Upper lobe of right lung (tissue), 1 donor: ENCODE measurements around the gene PDIA3. TPM values are rescaled to one million over a fixed set of nuclear protein-coding genes. Genes with fewer than 3 reads are reported as not detected.
"Not testable (repeated sequence)": the region's sequence is repeated elsewhere in the genome, so short reads cannot be mapped to it uniquely, and the experiment has no call there.

Experiments used
- ATAC-seq: fragments of 200-7000 bp; cut with Tn5 transposase; one replicate; pipeline ENCODE4 v1.9.1; 2020; ENCODE audit warnings: mild to moderate bottlenecking, moderate library complexity
- DNase-seq: peaks from one replicate; pipeline ENCODE4 v3.0.0-alpha.2; 2020
- H3K27ac ChIP-seq: fragments of 200-600 bp; one replicate; pipeline ENCODE4 v1.8.0; 2022
- H3K27me3 ChIP-seq: fragments of 200-600 bp; one replicate; pipeline ENCODE4 v1.8.0; 2022; ENCODE audit warnings: mild to moderate bottlenecking
- H3K36me3 ChIP-seq: fragments of 200-600 bp; one replicate; pipeline ENCODE4 v1.8.0; 2022
- H3K4me1 ChIP-seq: fragments of 200-600 bp; one replicate; pipeline ENCODE4 v1.8.0; 2022
- H3K4me3 ChIP-seq: fragments of 200-600 bp; one replicate; pipeline ENCODE4 v1.8.0; 2022; ENCODE audit warnings: mild to moderate bottlenecking
- H3K9me3 ChIP-seq: fragments of 200-600 bp; one replicate; pipeline ENCODE4 v1.8.0; 2022
- CTCF ChIP-seq: fragments of 200-600 bp; IDR thresholded peaks from one replicate; pipeline ENCODE4 v1.8.0; 2022; ENCODE audit warnings: antibody characterized with exemption
- intact Hi-C: fragments of 100-400 bp; cut with DNase I; formaldehyde crosslinking; loops from one replicate; pipeline ENCODE4 v1.11.0; 2022
- total RNA-seq: library from RNA; stranded (reverse); fragmentation: NEBNext Ultra II Directional; extraction: Animal tissue kit (Norgen Biotek cat#: 25700); gene quantifications from one replicate; pipeline ENCODE4 v1.2.1, GENCODE V29; 2021
- donor health status: DM: no; HTN: yes; CAD: no; lungs with severe emphysema.

The PDIA3 gene
- total RNA-seq, 1 donor from 2014 or later: 382 TPM

- no peaks in the 10 kb centered on the region for H3K36me3 ChIP-seq
- no peaks in the 10 kb centered on the region for H3K9me3 ChIP-seq
- H3K4me3 ChIP-seq: no peak overlapping the region
- no peaks in the 10 kb centered on the region for H3K27me3 ChIP-seq
- no peak for TF ChIP-seq CTCF
- no peaks in the 10 kb centered on the region for H3K4me1 ChIP-seq
- no peak for ATAC-seq
- intact Hi-C loops: no loop called here
- DNase-seq: no peak
- H3K27ac ChIP-seq: no peak overlapping the region
These were observed 10.8 kb upstream of the PDIA3 start for GRCh38 chr15:43735416-43735815.

- peak; percentile 55 for ATAC-seq
- not testable (repeated sequence) for H3K27me3 ChIP-seq, DNase-seq
These were observed 668 bp downstream of the PDIA3 start for GRCh38 chr15:43746903-43747309.

GRCh38 chr15:43748376-43748775, 2.1 kb downstream of the PDIA3 start:
- peak overlapping the region; percentile 86 for H3K4me3 ChIP-seq
- no peak for ATAC-seq
- no peak for DNase-seq

More at GRCh38 chr15:43746903-43747309, 668 bp downstream of the PDIA3 start:
- intact Hi-C loops, H3K9me3 ChIP-seq: not testable (repeated sequence)
- H3K27ac ChIP-seq: peak overlapping the region; percentile 96
- peaks cover 44% of the 10 kb centered on the region for H3K4me1 ChIP-seq
- H3K36me3 ChIP-seq: peaks cover 12% of the 10 kb centered on the region
- H3K4me3 ChIP-seq: peak overlapping the region; percentile 86

GRCh38 chr15:43749690-43750345, 3.6 kb downstream of the PDIA3 start:
- Histone ChIP-seq H3K9me3 (no peaks in the 10 kb centered on the region), H3K27me3 (no peaks in the 10 kb centered on the region), H3K4me3 (peak overlapping the region; percentile 37), H3K4me1 (peaks cover 48% of the 10 kb centered on the region), H3K36me3 (peaks cover 37% of the 10 kb centered on the region), H3K27ac (peak overlapping the region; percentile 30)
- TF ChIP-seq CTCF: no peak
- intact Hi-C loops: no loop called here
- DNase-seq (no peak), ATAC-seq (no peak)

More at GRCh38 chr15:43748376-43748775, 2.1 kb downstream of the PDIA3 start:
- no peak for TF ChIP-seq CTCF
- intact Hi-C loops: no loop called here
- H3K27ac ChIP-seq: no peak overlapping the region
- no peaks in the 10 kb centered on the region for H3K27me3 ChIP-seq
- no peaks in the 10 kb centered on the region for H3K9me3 ChIP-seq
- H3K36me3 ChIP-seq: peaks cover 24% of the 10 kb centered on the region
- H3K4me1 ChIP-seq: peaks cover 48% of the 10 kb centered on the region

GRCh38 chr15:43751885-43752284, 5.6 kb downstream of the PDIA3 start:
- intact Hi-C loops: no loop called here
- ATAC-seq (no peak), DNase-seq (no peak)
- Histone ChIP-seq H3K9me3 (no peaks in the 10 kb centered on the region), H3K27me3 (no peaks in the 10 kb centered on the region), H3K4me1 (peaks cover 48% of the 10 kb centered on the region), H3K27ac (no peak overlapping the region), H3K36me3 (peaks cover 58% of the 10 kb centered on the region), H3K4me3 (no peak overlapping the region)
- no peak for TF ChIP-seq CTCF

GRCh38 chr15:43762824-43763223, 16.6 kb downstream of the PDIA3 start:
- intact Hi-C loops: no loop called here
- no peaks in the 10 kb centered on the region for H3K27me3 ChIP-seq
- peaks cover 100% of the 10 kb centered on the region for H3K36me3 ChIP-seq
- H3K27ac ChIP-seq: no peak overlapping the region
- H3K4me3 ChIP-seq: no peak overlapping the region
- no peaks in the 10 kb centered on the region for H3K9me3 ChIP-seq
- ATAC-seq (no peak), DNase-seq (no peak)
- TF ChIP-seq CTCF: no peak
- H3K4me1 ChIP-seq: no peaks in the 10 kb centered on the region
